Activated T-helper 9 cell treated with anti-CD3 and anti-CD28 coated beads, Interleukin-2, amount 50 U/mL, for 16 hours (primary cell): ENCODE data around the gene SORBS1.

Experiments used
- DNase-seq: peaks from one replicate; pipeline ENCODE4 v3.0.0-alpha.2; 2020; ENCODE audit warnings: low read depth

The SORBS1 gene

GRCh38 chr10:95435548-95436279 lies 125.5 kb downstream of the SORBS1 start:
- no peak for DNase-seq

GRCh38 chr10:95434583-95434982 lies 126.6 kb downstream of the SORBS1 start:
- DNase-seq: no peak

- no peak for DNase-seq
These were observed 129.2 kb downstream of the SORBS1 start for GRCh38 chr10:95431900-95432342.

- peak; percentile 3 for DNase-seq
These were observed 130.8 kb downstream of the SORBS1 start for GRCh38 chr10:95430231-95430951.

GRCh38 chr10:95429639-95430038 lies 131.5 kb downstream of the SORBS1 start:
- no peak for DNase-seq

- no peak for DNase-seq
These were observed 132.5 kb downstream of the SORBS1 start for GRCh38 chr10:95428701-95429100.

GRCh38 chr10:95426482-95426881 lies 134.7 kb downstream of the SORBS1 start:
- no peak for DNase-seq

- no peak for DNase-seq
These were observed 135.3 kb downstream of the SORBS1 start for GRCh38 chr10:95425592-95426465.

- DNase-seq: no peak
These were observed 137.8 kb downstream of the SORBS1 start for GRCh38 chr10:95423164-95424005.

- DNase-seq: no peak
These were observed 138.9 kb downstream of the SORBS1 start for GRCh38 chr10:95422233-95422632.

GRCh38 chr10:95421782-95422181 lies 139.4 kb downstream of the SORBS1 start:
- no peak for DNase-seq

GRCh38 chr10:95419399-95419798 lies 141.8 kb downstream of the SORBS1 start:
- no peak for DNase-seq

GRCh38 chr10:95416973-95417372 lies 144.2 kb downstream of the SORBS1 start:
- DNase-seq: no peak

- DNase-seq: no peak
These were observed 144.9 kb downstream of the SORBS1 start for GRCh38 chr10:95416270-95416669.

- no peak for DNase-seq
These were observed 145.5 kb downstream of the SORBS1 start for GRCh38 chr10:95415621-95416031.

GRCh38 chr10:95414844-95415485 lies 146.2 kb downstream of the SORBS1 start:
- DNase-seq: no peak

GRCh38 chr10:95414016-95414830 lies 146.9 kb downstream of the SORBS1 start:
- DNase-seq: no peak

- no peak for DNase-seq
These were observed 147.6 kb downstream of the SORBS1 start for GRCh38 chr10:95413588-95413987.

- DNase-seq: no peak
These were observed 149.5 kb downstream of the SORBS1 start for GRCh38 chr10:95411635-95412034.
